Measurements from ENCODE around the gene NR4A1. TPM values are rescaled to one million over a fixed set of nuclear protein-coding genes. Genes with fewer than 3 reads are reported as not detected.

The NR4A1 gene
- total RNA-seq, 1 experiment from 2014 or later, result 90.7 TPM

- Histone ChIP-seq H3K9me2 (replicated peaks; ENCODE audit: low read length) (no peaks in the 10 kb centered on the region), H3K9ac (ENCODE audit: low read length) (no peak overlapping the region), H3K79me2 (ENCODE audit: low read length) (peaks cover 17% of the 10 kb centered on the region), H3K4me1 (ENCODE audit: insufficient read depth, low read length) (peaks cover 10% of the 10 kb centered on the region), H3F3A (ENCODE audit: low read length, unreplicated experiment) (no peaks in the 10 kb centered on the region), H2AFZ (ENCODE audit: low read length) (no peak overlapping the region), H3K27ac (ENCODE audit: low read length) (no peak overlapping the region), H3K4me2 (ENCODE audit: low read length) (no peak overlapping the region), H3K9me3 (ENCODE audit: low read length) (no peaks in the 10 kb centered on the region), H3K36me3 (ENCODE audit: low read depth, low read length) (no peaks in the 10 kb centered on the region), H3K27me3 (ENCODE audit: low read length) (no peaks in the 10 kb centered on the region), H4K20me1 (ENCODE audit: low read length) (peaks cover 12% of the 10 kb centered on the region), H3K4me3 (ENCODE audit: low read length) (no peak overlapping the region)
- DNase-seq, result no peak
- no peak for TF ChIP-seq EZH2 (IDR thresholded peaks at IDR 0.05; ENCODE audit: low read length, unreplicated experiment)
- no peak for TF ChIP-seq EZH2phosphoT487 (IDR thresholded peaks at IDR 0.05; ENCODE audit: borderline replicate concordance, low read length)
- no peak for TF ChIP-seq CTCF (conservative IDR thresholded peaks at IDR 0.05; ENCODE audit: low read depth, low read length)
- BruUV-seq (replicated peaks), result no TSS peak
- intact Hi-C loops (cut with micrococcal nuclease), result no loop called here
- POLR2A ChIA-PET (ENCODE audit: unreplicated experiment), result no interaction called here
- no peak for ATAC-seq
- CTCF ChIA-PET, result no interaction called here
Observed at GRCh38 chr12:52066346-52067080, 15.3 kb downstream of the NR4A1 start.

GRCh38 chr12:52067081-52067374 lies 15.8 kb downstream of the NR4A1 start:
- no peak overlapping the region for H3K27ac ChIP-seq (ENCODE audit: low read length)
- no peak overlapping the region for H2AFZ ChIP-seq (ENCODE audit: low read length)
- TF ChIP-seq EZH2 (IDR thresholded peaks at IDR 0.05; ENCODE audit: low read length, unreplicated experiment), result no peak
- no peak for TF ChIP-seq EZH2phosphoT487 (IDR thresholded peaks at IDR 0.05; ENCODE audit: borderline replicate concordance, low read length)
- no peak for TF ChIP-seq CTCF (conservative IDR thresholded peaks at IDR 0.05; ENCODE audit: low read depth, low read length)
- H3K27me3 ChIP-seq (ENCODE audit: low read length), result no peaks in the 10 kb centered on the region
- intact Hi-C loops (cut with micrococcal nuclease), result no loop called here
- peaks cover 16% of the 10 kb centered on the region for H4K20me1 ChIP-seq (ENCODE audit: low read length)
- ChIA-PET POLR2A (ENCODE audit: unreplicated experiment) (no interaction called here), CTCF (no interaction called here)
- no peak overlapping the region for H3K4me3 ChIP-seq (ENCODE audit: low read length)
- H3K9ac ChIP-seq (ENCODE audit: low read length), result no peak overlapping the region
- H3K36me3 ChIP-seq (ENCODE audit: low read depth, low read length), result peaks cover 1% of the 10 kb centered on the region; the same call in 1 of the 2 replicates
- H3K4me2 ChIP-seq (ENCODE audit: low read length), result no peak overlapping the region
- ATAC-seq (no peak), DNase-seq (no peak)
- H3K4me1 ChIP-seq (ENCODE audit: insufficient read depth, low read length), result peaks cover 10% of the 10 kb centered on the region
- no peaks in the 10 kb centered on the region for H3K9me3 ChIP-seq (ENCODE audit: low read length)
- no peaks in the 10 kb centered on the region for H3K9me2 ChIP-seq (replicated peaks; ENCODE audit: low read length)
- peaks cover 22% of the 10 kb centered on the region for H3K79me2 ChIP-seq (ENCODE audit: low read length)
- no TSS peak for BruUV-seq (replicated peaks)
- no peaks in the 10 kb centered on the region for H3F3A ChIP-seq (ENCODE audit: low read length, unreplicated experiment)
